K562 (cell line): Measurements from ENCODE around the gene NYAP1. TPM values are rescaled to one million over a fixed set of nuclear protein-coding genes. Genes with fewer than 3 reads are reported as not detected.

ENCODE experiments used
- CBX3 ChIP-seq, 2 experiments: IDR thresholded peaks; 1 replicate in 1 of 2; 2 replicates in 1 of 2; pipeline ENCODE4 v1.6.1; 2012; ENCODE audit warnings: inconsistent platforms in 2 of 2, low read length in 2 of 2, borderline replicate concordance in 1 of 2, control low read depth in 1 of 2
- EGR1 ChIP-seq: fragments of 450-650 bp; conservative IDR thresholded peaks from 2 replicates; pipeline ENCODE4 v1.6.1; 2017; ENCODE audit warnings: mild to moderate bottlenecking
- FOXJ3 ChIP-seq: sonication (generic); formaldehyde crosslinking; IDR thresholded peaks from 2 replicates; pipeline ENCODE4 v1.4.0; 2020; ENCODE audit warnings: mild to moderate bottlenecking, missing genetic modification reagents
- FOXP4 ChIP-seq: sonication (generic); formaldehyde crosslinking; IDR thresholded peaks from 2 replicates; pipeline ENCODE4 v1.8.0; 2022; ENCODE audit warnings: mild to moderate bottlenecking, missing genetic modification reagents, borderline replicate concordance
- HLTF ChIP-seq: fragments of 450-650 bp; IDR thresholded peaks from 2 replicates; pipeline ENCODE4 v1.6.1; 2016
- JUND ChIP-seq, 2 experiments: IDR thresholded peaks; 2 replicates in 1 of 2; 3 replicates in 1 of 2; pipeline ENCODE4 v1.6.1; 2011; ENCODE audit warnings: borderline replicate concordance in 2 of 2, low read depth in 2 of 2, low read length in 2 of 2, improper control_type of control experiment in 1 of 2, missing biosample characterization in 1 of 2, missing genetic modification characterization in 1 of 2, missing genetic modification reagents in 1 of 2
- NR2F6 ChIP-seq: fragments of 450-650 bp; formaldehyde crosslinking; IDR thresholded peaks from 2 replicates; pipeline ENCODE4 v1.4.0; 2020; ENCODE audit warnings: mild to moderate bottlenecking
- PTTG1 ChIP-seq: fragments of 450-650 bp; IDR thresholded peaks from 2 replicates; pipeline ENCODE4 v1.6.1; 2016; ENCODE audit warnings: low read depth, mild to moderate bottlenecking, missing genetic modification characterization, missing compliant biosample characterization
- RBM39 ChIP-seq: fragments of 200-400 bp; formaldehyde crosslinking; optimal IDR thresholded peaks from 2 replicates; pipeline ENCODE3; 2018; ENCODE audit warnings: low read depth, low read length
- SMARCE1 ChIP-seq: fragments of 450-650 bp; IDR thresholded peaks from 2 replicates; pipeline ENCODE4 v1.7.1; 2016; ENCODE audit warnings: mild to moderate bottlenecking
- SPI1 ChIP-seq: IDR thresholded peaks from 2 replicates; pipeline ENCODE4 v1.6.1; 2011; ENCODE audit warnings: low read depth, low read length, control low read depth, borderline replicate concordance
- THRA ChIP-seq: fragments of 450-650 bp; IDR thresholded peaks from 2 replicates; pipeline ENCODE4 v1.6.1; 2017; ENCODE audit warnings: mild to moderate bottlenecking, moderate library complexity
- UBTF ChIP-seq, 2 experiments: IDR thresholded peaks; 2 replicates each; pipeline ENCODE4 v1.6.1; 2012; ENCODE audit warnings: improper control_type of control experiment in 2 of 2, low read depth in 2 of 2, low read length in 2 of 2, borderline replicate concordance in 1 of 2
- ZBTB11 ChIP-seq, 3 experiments: fragments of 200-800 bp in 1 of 3; fragments of 250-450 bp in 1 of 3; fragments of 450-650 bp in 1 of 3; sonication (Bioruptor Pico) in 1 of 3; sonication (Bioruptor generic) in 1 of 3; formaldehyde crosslinking in 1 of 3; IDR thresholded peaks; 2 replicates each; pipeline versions ENCODE4 v1.6.1 to v1.8.0; 2016 to 2022; ENCODE audit warnings: mild to moderate bottlenecking in 2 of 3, missing genetic modification characterization in 2 of 3, missing compliant biosample characterization in 1 of 3, moderate library complexity in 1 of 3
- ZBTB43 ChIP-seq: sonication (generic); formaldehyde crosslinking; IDR thresholded peaks from 2 replicates; pipeline ENCODE4 v1.8.0; 2023; ENCODE audit warnings: mild to moderate bottlenecking, missing genetic modification reagents
- ZNF140 ChIP-seq: fragments of 250-450 bp; sonication (Bioruptor Pico); IDR thresholded peaks from 2 replicates; pipeline ENCODE4 v1.8.0; 2021; ENCODE audit warnings: moderate library complexity, mild to moderate bottlenecking, inconsistent platforms
- polyA plus RNA-seq, 8 experiments: library from polyadenylated mRNA; depleted of rRNA in 4 of 8; stranded (reverse) in 5 of 8; unstranded in 3 of 8; fragments of >200 nt; fragmentation: Nextera tagmentation in 2 of 8; fragmentation: Illumina TruSeq in 1 of 8; extraction: Ambion mirVana in 2 of 8; extraction: Trizol in 1 of 8; gene quantifications; 2 replicates each; pipeline versions ENCODE4 v1.2.1 to v1.2.3, GENCODE V29; 2011 to 2014; ENCODE audit warnings: inconsistent platforms in 1 of 8, missing spikeins in 1 of 8
- total RNA-seq, 7 experiments: library from RNA; depleted of rRNA in 6 of 7; stranded (reverse); fragments of >200 nt in 6 of 7; fragmentation: Illumina TruSeq in 2 of 7; extraction: Trizol in 2 of 7; gene quantifications; 2 replicates each; pipeline versions ENCODE4 v1.2.1 to v1.2.3, GENCODE V29; 2011 to 2021; ENCODE audit warnings: low replicate concordance in 1 of 7

NYAP1 gene
- total and polyA plus RNA-seq, 9 of the 15 experiments (the other 6 are each of a cell fraction or from before 2014, with no cell fraction given): 0.11 to 0.88 (median 0.22) TPM; not detected in 2

- TF ChIP-seq UBTF (IDR thresholded peaks at IDR 0.05; ENCODE audit: borderline replicate concordance in 1 of 2, low read depth in 2 of 2, low read length in 2 of 2): no peak
- TF ChIP-seq RBM39: no peak
- TF ChIP-seq THRA: no peak
- peak; percentile 35; the same call in 1 of the 2 replicates for TF ChIP-seq SMARCE1
- TF ChIP-seq JUND (IDR thresholded peaks at IDR 0.05; ENCODE audit: borderline replicate concordance, low read depth, low read length): no peak
- no peak for TF ChIP-seq JUND (tag; IDR thresholded peaks at IDR 0.05; ENCODE audit: borderline replicate concordance, low read depth, low read length)
- no peak for TF ChIP-seq ZBTB43 (CRISPR knock-in tag)
- TF ChIP-seq ZNF140 (CRISPR knock-in tag): no peak
- no peak for TF ChIP-seq FOXJ3
- no peak for TF ChIP-seq PTTG1 (tag)
- no peak for TF ChIP-seq EGR1
- 0 out of 2 replicates have a peak, but pooled peaks have one; percentile 31 for TF ChIP-seq HLTF
- TF ChIP-seq CBX3 (IDR thresholded peaks at IDR 0.05; ENCODE audit: borderline replicate concordance in 1 of 2, low read length in 2 of 2): no peak
- TF ChIP-seq ZBTB11 (CRISPR knock-in tag; IDR thresholded peaks at IDR 0.05): 0 out of 6 replicates have a peak, but pooled peaks of 1 of the 3 experiments have one; percentile 21
- no peak for TF ChIP-seq FOXP4 (CRISPR knock-in tag)
- no peak for TF ChIP-seq NR2F6
- TF ChIP-seq SPI1: no peak
Observed at GRCh38 chr7:100538348-100538653, 54.6 kb downstream of the NYAP1 start (continued).
